GM12873 (cell line): ENCODE results near the gene MSANTD7.

Experiments used
- TF ChIP-seq, protein P1 (sequence below): IDR thresholded peaks from 2 replicates; pipeline ENCODE4 v1.5.1; 2012; ENCODE audit warnings: low read depth, mild to moderate bottlenecking, moderate library complexity, low read length, control low read depth; ENCODE audit not compliant: insufficient read depth; ENCODE audit errors: missing control alignments

MSANTD7 gene

DNA sequence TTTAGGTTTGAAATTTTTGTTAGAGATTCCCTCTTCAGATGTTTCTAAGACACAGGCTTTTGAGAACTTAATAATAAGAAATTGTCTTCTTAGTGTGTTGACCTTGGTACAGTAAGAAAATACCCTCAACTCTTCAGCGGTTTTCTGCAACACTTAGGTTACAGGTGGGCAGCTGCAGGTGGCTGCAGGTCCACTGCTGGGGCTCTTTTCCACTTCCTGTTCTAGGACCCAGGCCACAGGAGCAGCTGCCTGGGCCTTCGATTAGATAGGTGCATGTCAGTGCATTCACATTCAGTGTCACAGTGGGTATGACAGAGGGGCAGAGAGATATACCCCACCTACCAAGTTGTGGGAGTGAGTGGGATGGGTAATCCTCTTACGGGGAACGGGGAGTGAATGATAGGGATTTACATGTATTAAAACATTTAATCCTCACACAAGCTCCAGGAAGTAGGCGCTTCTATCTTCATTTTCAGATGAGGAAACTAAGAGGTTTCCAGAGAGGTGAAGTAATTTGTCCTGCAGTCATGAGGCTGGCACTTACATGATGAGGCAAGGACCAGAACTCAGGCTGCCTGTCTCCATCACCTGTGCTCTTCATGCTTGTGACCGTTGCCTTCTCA, 20.3 kb downstream of the MSANTD7 start:
- TF ChIP-seq, protein P1, sequence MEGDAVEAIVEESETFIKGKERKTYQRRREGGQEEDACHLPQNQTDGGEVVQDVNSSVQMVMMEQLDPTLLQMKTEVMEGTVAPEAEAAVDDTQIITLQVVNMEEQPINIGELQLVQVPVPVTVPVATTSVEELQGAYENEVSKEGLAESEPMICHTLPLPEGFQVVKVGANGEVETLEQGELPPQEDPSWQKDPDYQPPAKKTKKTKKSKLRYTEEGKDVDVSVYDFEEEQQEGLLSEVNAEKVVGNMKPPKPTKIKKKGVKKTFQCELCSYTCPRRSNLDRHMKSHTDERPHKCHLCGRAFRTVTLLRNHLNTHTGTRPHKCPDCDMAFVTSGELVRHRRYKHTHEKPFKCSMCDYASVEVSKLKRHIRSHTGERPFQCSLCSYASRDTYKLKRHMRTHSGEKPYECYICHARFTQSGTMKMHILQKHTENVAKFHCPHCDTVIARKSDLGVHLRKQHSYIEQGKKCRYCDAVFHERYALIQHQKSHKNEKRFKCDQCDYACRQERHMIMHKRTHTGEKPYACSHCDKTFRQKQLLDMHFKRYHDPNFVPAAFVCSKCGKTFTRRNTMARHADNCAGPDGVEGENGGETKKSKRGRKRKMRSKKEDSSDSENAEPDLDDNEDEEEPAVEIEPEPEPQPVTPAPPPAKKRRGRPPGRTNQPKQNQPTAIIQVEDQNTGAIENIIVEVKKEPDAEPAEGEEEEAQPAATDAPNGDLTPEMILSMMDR = no peak

DNA sequence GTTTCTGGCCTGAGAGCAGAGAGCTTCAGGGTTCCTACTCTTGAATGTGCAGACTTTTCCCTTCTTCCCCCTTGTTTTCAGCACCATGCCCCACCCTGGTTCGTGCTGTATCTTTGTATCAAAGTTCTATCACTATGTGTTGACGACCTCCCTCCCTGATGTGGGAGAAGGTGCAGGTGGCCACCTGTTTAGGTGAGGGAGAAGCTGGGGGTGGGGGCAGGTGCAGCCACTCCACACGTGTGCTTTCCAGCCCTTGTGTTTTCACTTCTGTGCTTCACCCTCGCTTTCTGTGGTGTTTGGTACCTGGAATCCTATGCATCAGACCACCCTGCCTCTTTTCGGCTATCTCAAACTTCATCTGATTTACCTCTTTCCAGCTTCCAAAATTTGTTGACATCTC, 20.9 kb downstream of the MSANTD7 start:
- TF ChIP-seq, protein P1 = no peak

DNA sequence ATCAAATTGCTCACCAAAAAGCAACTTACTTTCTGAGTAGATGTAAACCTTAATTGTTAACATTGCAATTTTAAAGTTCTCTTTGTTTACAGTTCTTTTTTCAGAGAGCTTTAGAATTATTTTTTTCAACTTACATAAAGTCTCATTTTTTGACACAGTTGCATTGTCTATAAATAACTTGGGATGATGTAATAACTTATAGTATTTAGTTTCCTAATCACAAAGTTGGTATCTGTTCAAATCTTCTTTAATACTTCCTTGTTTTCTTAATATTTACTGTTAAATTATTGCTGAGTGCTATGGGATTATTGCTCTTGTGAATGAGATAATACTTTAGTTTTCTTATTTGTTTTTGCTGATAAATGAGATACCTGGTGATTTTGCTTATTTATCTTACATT, 21.7 kb downstream of the MSANTD7 start:
- TF ChIP-seq, protein P1 = no peak

DNA sequence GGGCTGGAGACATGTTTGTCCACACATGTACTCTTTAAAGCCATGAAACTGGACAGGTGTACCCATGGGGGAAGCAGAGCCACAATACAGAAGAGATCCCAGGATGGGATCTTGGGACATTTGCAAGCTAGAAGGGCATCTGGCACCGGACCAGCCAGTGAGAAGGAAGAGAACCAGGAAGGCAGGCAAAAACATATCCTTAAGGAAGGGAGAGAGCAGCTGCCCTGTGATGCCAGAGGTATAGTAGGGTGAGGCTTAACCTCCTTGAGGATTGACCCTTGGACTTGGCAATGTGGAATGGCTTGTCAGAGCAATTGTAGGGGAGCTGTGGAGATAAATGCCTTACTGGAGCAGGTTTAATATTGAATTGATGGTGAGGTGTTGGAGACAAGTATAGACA, 22.7 kb downstream of the MSANTD7 start:
- TF ChIP-seq, protein P1 = no peak

DNA sequence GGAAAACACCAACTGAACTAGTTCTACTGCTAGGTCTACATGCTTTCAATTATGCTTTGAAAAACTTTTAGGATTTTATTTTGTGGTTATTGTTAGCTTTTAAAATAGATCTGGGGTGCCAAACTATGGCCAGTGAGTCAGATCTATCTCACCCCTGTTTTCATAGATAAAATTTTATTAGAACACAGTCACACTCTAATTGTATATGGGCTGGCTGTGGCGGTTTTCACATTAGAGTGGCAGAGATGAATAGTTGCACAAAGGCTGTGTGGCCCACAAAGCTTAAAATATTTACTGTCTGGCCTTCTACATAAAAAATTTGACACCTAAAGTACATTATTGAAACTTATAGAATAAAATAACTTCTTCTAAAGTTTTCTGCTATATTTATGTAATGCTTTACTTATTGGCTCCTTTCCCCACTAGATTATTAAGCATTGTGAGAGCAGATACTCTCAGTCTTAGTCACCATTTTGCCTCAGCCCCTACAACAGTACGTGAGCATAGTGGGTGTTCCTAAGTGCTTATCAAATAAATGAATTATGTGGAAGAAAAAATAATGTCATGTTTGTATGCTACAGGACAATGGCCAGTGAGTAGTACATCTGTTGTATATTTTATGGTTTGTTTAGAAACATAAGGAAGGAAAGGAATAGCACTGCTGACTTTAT, 35.1 kb downstream of the MSANTD7 start:
- TF ChIP-seq, protein P1 = no peak

DNA sequence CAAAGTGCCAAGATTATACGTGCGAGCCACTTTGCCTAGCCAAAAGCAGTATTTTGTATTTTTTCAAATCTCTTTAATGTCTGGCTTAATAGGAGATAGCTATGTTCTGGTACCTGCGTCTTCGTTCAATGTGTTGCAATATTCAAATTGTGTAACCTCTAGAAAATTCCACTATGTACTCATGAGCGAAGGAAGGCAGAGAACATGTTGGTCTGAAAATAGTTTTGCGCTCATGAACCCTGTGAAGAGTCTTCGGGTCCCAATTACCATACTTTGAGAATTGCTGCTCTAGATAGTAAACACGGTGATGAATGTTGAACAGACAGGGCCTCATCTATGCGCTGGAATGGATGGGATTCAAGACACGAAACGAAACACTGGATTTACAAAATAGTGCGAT, 37.8 kb downstream of the MSANTD7 start:
- TF ChIP-seq, protein P1 = no peak

DNA sequence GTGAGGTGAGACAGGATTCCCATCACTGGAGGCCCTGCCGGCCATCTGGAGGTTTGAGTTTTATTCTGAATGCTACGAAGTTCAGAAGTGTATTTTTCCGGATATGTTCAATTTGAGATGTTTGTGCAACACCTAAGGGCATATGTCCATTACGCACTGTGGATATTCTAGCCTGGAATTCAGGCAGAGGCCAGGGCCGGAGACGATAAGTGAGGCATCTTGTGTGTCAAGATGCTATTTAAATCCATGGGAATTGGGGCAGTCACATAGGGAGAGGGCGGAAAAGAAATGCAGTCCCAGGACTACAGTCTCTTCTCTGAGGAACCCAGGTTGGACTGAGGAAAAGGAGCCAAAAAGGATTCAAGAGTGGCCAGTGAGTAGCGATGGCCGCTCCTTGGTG, 38.7 kb downstream of the MSANTD7 start:
- TF ChIP-seq, protein P1 = no peak
